GM18951 (cell line): ENCODE results near the gene ECI2.
A peak's percentile ranks its signal among the peaks of the same experiment; 100 is the strongest.

ENCODE experiments used
- POLR2A ChIP-seq: IDR thresholded peaks from 4 replicates; pipeline ENCODE4 v1.6.1; 2011; ENCODE audit warnings: mild to moderate bottlenecking; ENCODE audit not compliant: insufficient read length, insufficient read depth; ENCODE audit errors: extremely low read depth
- in situ Hi-C: fragments of 300-500 bp; cut with MboI; formaldehyde crosslinking; loops from one replicate; pipeline ENCODE4 v1.12.0; 2022; ENCODE audit warnings: low sequenced_read_pairs, mixed read lengths, inconsistent platforms; ENCODE audit not compliant: unreplicated experiment

ECI2 gene, protein sequence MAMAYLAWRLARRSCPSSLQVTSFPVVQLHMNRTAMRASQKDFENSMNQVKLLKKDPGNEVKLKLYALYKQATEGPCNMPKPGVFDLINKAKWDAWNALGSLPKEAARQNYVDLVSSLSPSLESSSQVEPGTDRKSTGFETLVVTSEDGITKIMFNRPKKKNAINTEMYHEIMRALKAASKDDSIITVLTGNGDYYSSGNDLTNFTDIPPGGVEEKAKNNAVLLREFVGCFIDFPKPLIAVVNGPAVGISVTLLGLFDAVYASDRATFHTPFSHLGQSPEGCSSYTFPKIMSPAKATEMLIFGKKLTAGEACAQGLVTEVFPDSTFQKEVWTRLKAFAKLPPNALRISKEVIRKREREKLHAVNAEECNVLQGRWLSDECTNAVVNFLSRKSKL

DNA sequence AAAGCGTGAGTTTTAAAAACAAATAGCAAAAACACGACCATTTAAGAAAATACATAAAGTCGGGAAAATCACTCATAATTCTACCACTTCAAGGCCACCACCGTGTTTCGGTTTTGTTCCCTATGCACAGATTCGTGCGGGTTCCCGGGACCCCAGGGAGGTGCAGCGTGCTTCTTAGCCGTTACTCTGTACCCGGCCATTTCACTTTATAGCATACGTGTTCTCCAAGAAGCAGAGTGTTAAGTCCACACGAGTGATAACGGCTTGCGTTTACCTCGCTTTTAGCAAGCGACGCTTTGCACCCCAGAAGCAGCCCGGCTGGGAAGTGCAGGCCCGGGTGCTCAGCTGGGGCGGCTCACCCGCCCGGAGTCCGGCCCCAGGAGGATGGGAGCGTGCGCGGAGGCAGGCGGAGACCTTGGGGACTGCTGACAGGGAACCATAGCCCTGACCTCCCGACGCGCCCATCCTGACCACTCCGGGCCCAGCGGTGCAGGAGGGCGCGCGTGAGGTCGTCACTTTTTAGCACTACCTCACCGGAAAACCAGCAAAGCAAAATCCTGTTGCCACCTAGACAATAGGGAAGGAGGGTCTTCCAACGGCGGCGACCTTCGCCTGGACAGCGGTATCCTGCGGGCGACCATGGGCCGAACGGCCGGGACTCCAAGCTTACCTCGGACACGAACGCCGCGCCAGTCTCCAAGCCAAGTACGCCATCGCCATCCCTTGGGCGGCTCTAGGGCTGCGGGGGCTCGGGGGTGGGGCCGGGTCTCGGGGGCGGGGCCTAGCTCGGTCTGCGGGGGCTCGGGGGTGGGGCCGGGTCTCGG, at the start of gene ECI2:
ECI2 (minus strand) TSS at position 735 of the 824 bp plus-strand sequence; CDS start at position 720, 15 bp downstream.
- in situ Hi-C loops, result no loop called here
- peak; percentile 56 for TF ChIP-seq POLR2A

DNA sequence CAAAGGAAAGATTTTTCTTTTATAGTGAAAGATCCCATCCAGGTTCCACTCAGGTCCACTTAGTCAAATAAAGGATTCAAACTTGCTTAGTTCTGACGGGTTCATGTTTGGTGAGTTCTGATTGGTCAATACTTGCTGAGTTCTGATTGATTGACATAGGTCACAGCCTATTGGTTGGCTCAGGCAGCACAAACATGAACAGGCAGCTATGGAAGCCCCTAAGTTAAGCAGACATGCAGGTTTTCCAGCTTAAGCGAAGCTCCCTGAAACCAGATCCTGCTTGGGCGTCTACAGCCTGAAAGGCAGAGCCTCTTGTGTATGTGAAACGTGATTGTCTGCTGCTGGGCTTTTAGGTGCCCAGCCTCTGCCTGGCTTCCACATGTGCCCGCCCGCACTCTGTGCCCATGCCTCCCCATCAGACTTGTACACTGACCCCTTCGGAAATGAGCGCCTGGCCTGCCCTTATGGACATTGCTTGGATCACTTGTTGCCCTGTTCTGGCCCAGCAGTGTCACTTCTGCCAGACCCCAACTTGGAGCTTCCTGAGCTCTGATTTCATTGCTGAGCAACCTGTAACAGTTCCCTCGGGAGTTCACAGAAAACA, 45.4 kb upstream of the ECI2 start:
- TF ChIP-seq POLR2A, result no peak
- in situ Hi-C loops, result no loop called here

DNA sequence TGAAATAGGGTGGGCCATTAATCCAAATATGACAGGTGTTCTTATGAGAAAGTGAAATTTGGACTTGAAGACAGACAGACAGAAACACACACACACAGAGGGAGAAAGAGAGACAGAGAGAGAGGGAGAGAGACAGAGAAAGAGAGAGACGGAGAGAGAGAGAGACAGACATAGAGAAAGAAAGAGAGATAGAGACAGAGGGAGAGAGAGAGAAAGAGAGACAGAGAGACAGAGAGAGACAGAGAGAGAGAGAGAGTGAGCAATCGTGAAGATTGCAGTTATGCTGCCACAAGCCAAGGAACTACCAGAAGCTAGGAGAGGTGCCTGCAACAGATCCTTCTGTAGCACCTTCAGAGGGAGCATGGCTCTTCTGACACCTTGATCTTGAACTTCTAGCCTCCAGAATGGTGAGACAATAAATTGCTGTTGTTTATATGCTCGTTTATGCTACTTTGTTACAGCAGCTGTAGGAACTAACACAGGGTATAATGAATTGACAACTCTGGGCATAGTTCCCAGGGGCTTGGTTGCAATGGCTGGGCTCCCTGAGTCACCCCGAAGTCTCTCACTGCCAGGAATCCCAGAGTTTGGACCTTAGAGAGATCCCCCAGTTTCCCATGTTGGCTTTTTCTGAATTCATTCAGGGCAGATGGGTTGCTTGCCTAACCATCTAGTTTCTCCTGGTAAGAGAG, 44.7 kb upstream of the ECI2 start:
- in situ Hi-C loops, result no loop called here
- TF ChIP-seq POLR2A, result no peak

DNA sequence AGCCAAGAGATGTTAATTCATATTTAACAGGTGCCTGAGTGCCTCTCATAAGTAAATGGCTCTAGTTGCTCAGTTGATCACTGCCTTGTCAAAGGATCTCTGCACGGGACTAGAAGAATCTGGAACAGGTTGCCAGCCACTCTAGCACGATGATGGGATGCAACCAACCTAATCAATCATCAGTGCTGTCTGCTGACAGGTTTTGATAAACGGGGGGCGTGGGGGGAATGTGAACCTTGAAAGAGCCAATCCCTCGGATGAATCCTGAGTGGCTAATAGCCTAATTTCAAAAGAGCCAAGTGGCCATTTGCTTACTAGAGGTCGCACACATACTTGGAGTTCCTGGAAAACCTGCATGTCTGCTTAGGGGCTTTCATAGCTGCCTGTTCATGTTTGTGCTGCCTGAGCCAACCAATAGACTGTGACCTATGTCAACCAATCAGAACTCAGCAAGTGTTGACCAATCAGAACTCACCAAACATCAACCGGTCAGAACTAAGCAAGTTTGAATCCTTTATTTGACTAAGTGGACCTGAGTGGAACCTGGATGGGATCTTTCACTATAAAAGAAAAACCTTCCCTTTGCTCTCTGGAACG, 43.5 kb upstream of the ECI2 start:
- TF ChIP-seq POLR2A, result no peak
- in situ Hi-C loops, result no loop called here

DNA sequence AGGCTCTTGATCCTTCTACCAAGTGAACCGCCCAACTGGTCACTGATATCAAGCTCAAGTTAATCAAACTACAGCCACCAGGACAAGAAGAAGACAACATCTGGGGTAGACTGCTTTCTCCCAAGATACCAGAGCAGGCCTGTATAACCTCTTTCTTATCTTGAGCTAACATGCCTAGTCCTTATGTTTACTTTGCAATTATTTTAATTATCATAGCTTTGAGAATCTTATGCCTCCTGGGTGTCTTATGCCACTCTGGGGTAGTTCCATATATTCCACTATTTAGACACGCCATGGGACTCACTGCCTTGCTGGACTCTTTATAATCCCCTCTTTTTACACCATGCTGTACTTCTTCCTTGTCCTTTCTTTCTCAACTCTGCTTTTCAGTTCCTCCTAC, 41.5 kb upstream of the ECI2 start:
- in situ Hi-C loops, result no loop called here
- TF ChIP-seq POLR2A, result no peak

DNA sequence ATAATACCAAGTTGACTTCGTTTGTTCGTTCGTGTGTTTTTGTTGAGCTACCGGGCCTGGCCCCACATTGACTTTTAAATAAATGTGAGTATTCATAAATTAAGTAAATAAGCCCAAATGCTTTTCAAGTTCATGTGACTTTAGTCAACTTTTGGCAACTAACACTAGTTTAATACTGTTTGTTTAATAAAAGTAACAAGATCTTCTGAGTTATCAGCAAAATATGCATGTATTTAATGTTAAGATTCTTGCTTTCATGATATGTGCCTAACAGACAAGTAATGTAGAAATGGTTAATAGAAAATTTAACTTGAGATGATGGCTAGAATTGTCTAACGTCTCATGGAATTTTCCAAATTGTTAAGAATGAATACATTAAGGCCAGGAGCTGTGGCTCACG, 38.7 kb upstream of the ECI2 start:
- in situ Hi-C loops, result loop anchor here (25.0 kb wide), 1 partner anchor 437 kb away; no protein-coding TSS in a partner anchor
- no peak for TF ChIP-seq POLR2A

DNA sequence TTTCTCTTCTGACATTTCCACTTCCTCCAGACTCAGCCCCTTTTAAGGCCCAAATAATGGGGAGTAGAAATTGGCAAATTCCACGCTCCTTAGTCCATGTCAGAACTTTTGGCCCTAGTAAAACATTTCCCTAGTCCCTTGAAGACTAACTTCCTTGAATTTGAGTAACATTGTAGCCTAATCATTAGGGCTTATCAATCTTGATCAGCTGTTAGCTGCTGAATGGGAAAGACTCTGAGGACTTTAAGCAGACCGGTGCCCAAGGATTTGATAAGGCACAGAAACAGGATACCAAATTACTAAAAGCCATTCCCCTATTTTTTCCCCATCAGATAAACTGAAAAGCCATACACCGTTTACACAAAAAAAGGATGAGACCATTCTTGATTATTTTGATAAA, 37.0 kb upstream of the ECI2 start:
- TF ChIP-seq POLR2A, result no peak
- in situ Hi-C loops, result loop anchor here (25.0 kb wide), 1 partner anchor 435 kb away; no protein-coding TSS in a partner anchor

DNA sequence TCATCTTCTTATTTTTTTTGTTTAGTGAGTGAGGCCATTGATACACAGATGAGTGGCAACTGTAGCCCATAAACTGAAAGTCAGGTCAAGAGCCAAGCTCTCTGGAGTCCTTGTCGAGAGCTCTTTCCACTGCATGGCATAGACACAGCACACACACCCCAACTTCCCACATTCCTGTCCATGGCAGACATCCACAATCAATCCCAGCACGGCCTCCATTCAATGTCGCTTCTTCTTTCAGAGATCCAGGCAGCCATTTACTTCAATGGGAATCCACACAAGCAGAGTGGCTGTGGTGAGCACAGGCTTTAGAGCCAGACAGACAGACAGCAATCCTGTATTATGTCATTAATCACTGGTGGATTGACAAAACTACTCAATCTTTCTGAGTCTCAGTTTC, 34.9 kb upstream of the ECI2 start:
- in situ Hi-C loops, result loop anchor here (25.0 kb wide), 1 partner anchor 433 kb away; no protein-coding TSS in a partner anchor

DNA sequence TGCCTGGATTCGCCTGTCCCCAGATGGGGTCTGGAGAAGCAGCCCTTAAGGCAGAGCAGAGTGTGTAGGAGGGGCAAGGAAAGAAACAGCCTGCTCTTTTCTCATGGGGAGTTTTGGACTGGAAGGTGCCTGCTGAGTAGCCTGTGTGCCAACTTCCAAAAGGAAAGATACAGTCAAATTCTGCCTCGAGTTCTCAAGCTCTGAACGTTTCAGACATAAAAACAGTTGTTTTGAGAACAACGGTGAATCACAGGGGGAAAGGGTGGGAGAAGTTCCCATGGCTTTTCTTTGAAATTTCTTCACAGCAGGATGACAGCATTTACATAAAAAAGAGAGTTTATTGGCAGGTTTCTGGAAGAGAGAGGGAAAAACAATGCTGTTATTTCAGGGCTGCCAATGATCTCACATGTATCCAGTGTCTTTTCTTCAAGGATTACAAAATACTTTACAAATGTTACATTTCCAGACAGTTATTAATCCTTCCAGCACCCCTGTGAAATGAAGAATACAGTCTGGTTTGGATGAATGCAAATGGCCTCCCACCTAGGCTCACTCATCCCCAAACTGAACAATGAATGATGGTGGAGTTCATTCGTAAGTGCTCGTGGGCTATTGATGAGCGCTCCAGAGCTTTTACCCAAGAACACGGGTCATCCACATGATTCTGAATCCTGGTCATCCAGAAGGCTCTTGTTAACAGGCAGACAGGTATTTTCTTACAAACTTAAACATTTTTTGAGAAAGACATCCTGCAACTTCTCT, 33.8 kb upstream of the ECI2 start:
- no peak for TF ChIP-seq POLR2A
- in situ Hi-C loops, result loop anchor here (25.0 kb wide), 1 partner anchor 432 kb away; no protein-coding TSS in a partner anchor

More for the DNA sequence above, 34.9 kb upstream of the ECI2 start:
- no peak for TF ChIP-seq POLR2A

DNA sequence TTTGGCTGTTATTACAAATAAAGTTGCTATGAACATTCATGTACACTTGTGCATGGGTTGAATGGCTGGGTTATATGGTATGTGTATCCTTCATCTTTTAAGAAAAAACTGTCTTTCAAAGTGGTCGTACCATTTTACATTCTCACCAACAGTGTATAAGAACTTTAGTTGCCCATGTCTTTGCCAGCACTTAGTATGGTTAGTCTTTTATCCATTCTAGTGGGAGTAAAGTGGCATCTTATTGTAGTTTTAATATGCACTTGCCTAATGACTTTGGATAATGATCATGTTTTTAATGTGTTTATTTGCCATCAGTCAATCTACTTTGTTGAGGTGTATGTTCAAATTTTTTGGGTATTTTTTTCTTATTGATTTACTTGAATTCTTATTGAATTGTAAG, 32.5 kb upstream of the ECI2 start:
- TF ChIP-seq POLR2A, result no peak
- in situ Hi-C loops, result loop anchor here (25.0 kb wide), 1 partner anchor 431 kb away; no protein-coding TSS in a partner anchor

DNA sequence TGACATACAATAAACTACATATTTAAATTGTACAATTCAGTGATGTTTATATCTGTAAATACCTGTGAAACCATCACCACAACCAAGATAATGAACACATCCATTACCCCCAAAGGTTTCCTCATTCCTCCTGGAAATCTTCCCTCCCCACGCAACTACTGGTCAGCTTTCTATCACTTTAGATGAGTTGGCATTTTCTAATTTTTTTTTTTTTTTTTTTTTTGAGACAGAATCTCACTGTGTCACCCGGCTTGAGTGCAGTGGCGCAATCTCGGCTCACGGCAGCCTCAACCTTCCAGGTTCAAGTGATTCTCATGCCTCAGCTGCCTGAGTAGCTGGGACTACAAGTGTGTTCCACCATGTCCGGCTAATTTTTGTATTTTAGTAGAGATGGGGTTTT, 31.7 kb upstream of the ECI2 start:
- TF ChIP-seq POLR2A, result no peak
- in situ Hi-C loops, result loop anchor here (25.0 kb wide), 1 partner anchor 430 kb away; no protein-coding TSS in a partner anchor

DNA sequence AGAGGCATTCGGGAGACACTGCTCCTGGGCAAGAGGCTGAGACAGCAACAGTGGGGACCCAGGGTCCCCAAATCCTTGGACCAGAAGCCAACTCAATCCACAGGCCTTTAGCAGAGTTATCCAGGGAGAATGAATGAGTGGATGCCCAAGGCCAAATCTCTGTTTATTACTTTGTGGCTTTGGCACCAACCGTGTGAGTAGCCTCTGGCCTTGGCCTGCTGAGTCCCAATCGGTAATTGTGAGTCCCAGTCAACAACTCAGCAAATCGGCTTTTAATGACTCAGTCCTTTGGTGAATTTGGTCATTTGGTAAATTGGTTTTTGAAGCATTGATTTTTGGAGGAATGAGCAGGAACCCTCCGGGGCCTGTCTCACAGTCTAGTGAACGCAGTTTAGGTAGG, 29.1 kb upstream of the ECI2 start:
- no peak for TF ChIP-seq POLR2A
- in situ Hi-C loops, result loop anchor here (25.0 kb wide), 1 partner anchor 427 kb away; no protein-coding TSS in a partner anchor

DNA sequence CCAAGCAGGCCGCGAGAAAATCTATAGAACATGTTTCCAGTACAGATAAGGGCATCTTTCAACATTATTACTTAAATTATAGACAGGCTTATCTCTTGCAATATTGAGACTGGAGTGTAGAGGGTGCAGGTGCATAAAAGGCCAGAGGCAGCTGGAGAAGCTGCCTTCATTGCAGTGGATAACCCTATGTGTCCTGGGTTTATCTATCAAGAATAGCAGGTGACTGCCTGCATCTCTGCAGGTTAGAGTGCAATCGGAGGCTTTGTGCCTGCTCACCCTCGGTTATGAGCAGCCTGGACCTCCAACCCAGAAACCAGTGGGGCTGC, 28.7 kb upstream of the ECI2 start:
- in situ Hi-C loops, result loop anchor here (25.0 kb wide), 1 partner anchor 427 kb away; no protein-coding TSS in a partner anchor
- no peak for TF ChIP-seq POLR2A
